ENCODE results near the gene TIMM44. TPM values are rescaled to one million over a fixed set of nuclear protein-coding genes. Genes with fewer than 3 reads are reported as not detected.

Gene TIMM44
- total and polyA plus RNA-seq, 10 of the 15 experiments (the other 5 are each of a cell fraction or from before 2014, with no cell fraction given): 6.6 to 90.7 (median 57.6) TPM

- Histone ChIP-seq H3K27me3 (replicated peaks in 1 of 2; ENCODE audit: control insufficient read depth in 2 of 2, insufficient read depth in 2 of 2, low read length in 1 of 2) (no peaks in the 10 kb centered on the region), H3K36me3 (ENCODE audit: control insufficient read depth in 2 of 2, insufficient read depth in 2 of 2, low read length in 1 of 2) (peaks cover 0 to 16% of the 10 kb centered on the region in 2 experiments; a peak in 3 of 4 replicates), H3K9ac (ENCODE audit: control insufficient read depth, insufficient read depth, low read length) (no peak overlapping the region), H4K20me1 (ENCODE audit: control insufficient read depth, insufficient read depth) (peaks cover 9% of the 10 kb centered on the region; the same call in 1 of the 2 replicates), H3K79me2 (ENCODE audit: control insufficient read depth, insufficient read depth, low read length) (peaks cover 30% of the 10 kb centered on the region), H3K9me3 (replicated peaks; ENCODE audit: control insufficient read depth, insufficient read depth, low read length) (no peaks in the 10 kb centered on the region), H3K4me1 (ENCODE audit: control insufficient read depth, insufficient read depth, low read length) (peaks cover 8% of the 10 kb centered on the region), H3K27ac (ENCODE audit: control insufficient read depth, insufficient read depth) (no peak overlapping the region), H3K4me2 (ENCODE audit: control insufficient read depth, insufficient read depth) (no peak overlapping the region), H3K4me3 (no peak overlapping the region), H2AFZ (ENCODE audit: control insufficient read depth, low read depth, low read length) (no peak overlapping the region)
- ChIA-PET CTCF (interaction anchor here (0.8 kb wide), 1 partner anchor 12 kb away, joined by 4 read pairs; the partner anchor contains the start of gene SNAPC2), POLR2A (no interaction called here), RAD21 (ENCODE audit: unreplicated experiment) (no interaction called here), SMC1A (ENCODE audit: uncharacterized antibody, unreplicated experiment) (no interaction called here)
- TF ChIP-seq RELA (IDR thresholded peaks at IDR 0.05; ENCODE audit: borderline replicate concordance, partially characterized antibody) (no peak), POLR2A (IDR thresholded peaks at IDR 0.05; ENCODE audit: low read depth, low read length) (peak; percentile 30; the same call in 1 of the 2 replicates), BRCA1 (IDR thresholded peaks at IDR 0.05; ENCODE audit: low read depth, low read length) (no peak), NFYA (IDR thresholded peaks at IDR 0.05; ENCODE audit: borderline replicate concordance, low read depth, low read length) (no peak), HSF1 (IDR thresholded peaks at IDR 0.05; ENCODE audit: low read depth, low read length) (no peak), CBFB (IDR thresholded peaks at IDR 0.05; ENCODE audit: low read depth) (no peak), MEF2A (IDR thresholded peaks at IDR 0.05; ENCODE audit: insufficient read depth, low read depth, low read length) (no peak), NR2F1 (conservative IDR thresholded peaks at IDR 0.05) (no peak)
- in situ Hi-C loops (cut with MboI) (no loop called here), intact Hi-C loops (cut with micrococcal nuclease; ENCODE audit: unreplicated experiment) (loop anchor here (10.0 kb wide), 1 partner anchor 223 kb away; the partner anchor contains the start of gene TRAPPC5)
- DNase-seq (ENCODE audit: low read depth, low spot score) (no peak), FAIRE-seq (no peak), ATAC-seq (no peak)
- no TSS peak for BruUV-seq (replicated peaks)
- 75% methylated on average over 13 of the region's 14 CpGs for WGBS (ENCODE audit: insufficient coverage, insufficient replicate concordance, low lambda C conversion rate, missing lambda C conversion rate)
Measured at GRCh38 chr19:7908078-7908699, 35.3 kb downstream of the TIMM44 start.

Data from GM12878 (cell line).